GM21360 (cell line): ENCODE measurements around the gene METTL2B.
"Not testable (repeated sequence)": the region's sequence is repeated elsewhere in the genome, so short reads cannot be mapped to it uniquely, and the experiment has no call there.

Source experiments
- ATAC-seq: cut with Tn5 transposase; IDR thresholded peaks from one replicate; pipeline ENCODE4 v1.9.1; 2021; ENCODE audit warnings: mild to moderate bottlenecking, moderate library complexity; ENCODE audit not compliant: unreplicated experiment

The METTL2B gene

DNA sequence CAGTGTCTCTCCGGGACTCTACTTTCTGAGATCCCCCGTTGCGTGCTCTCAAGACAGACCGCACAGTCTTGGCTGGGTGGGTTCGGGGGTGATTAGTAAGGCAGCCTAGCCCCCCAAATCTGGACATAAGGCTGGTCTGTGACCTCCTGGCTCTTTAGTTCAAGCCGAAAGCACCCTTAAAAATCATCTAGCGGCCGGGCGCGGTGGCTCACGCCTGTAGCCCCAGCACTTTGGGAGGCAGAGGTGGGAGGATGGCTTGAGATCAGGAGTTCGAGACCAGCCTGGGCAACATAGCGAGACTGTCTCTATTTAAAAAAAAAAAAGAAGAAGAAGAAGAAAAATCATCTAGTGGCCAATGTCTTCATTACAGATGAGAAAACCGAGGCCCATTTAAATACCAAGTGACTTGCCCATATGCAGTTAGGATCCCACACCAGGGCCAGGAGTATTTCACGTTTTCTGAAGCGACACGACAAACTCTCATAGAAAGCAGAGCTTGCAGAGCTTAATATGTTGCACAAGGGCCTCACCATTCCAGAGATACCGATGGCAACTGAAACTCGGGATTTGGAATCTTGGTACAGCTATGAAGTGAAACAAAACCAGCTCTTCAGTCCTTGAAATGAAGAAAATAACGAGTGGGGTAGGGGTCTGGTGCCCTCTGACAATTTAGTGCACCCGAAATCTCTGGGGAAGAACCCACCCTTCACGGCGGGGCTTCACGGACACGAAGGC is 21.6 kb upstream of the METTL2B start:
- ATAC-seq, result no peak

DNA sequence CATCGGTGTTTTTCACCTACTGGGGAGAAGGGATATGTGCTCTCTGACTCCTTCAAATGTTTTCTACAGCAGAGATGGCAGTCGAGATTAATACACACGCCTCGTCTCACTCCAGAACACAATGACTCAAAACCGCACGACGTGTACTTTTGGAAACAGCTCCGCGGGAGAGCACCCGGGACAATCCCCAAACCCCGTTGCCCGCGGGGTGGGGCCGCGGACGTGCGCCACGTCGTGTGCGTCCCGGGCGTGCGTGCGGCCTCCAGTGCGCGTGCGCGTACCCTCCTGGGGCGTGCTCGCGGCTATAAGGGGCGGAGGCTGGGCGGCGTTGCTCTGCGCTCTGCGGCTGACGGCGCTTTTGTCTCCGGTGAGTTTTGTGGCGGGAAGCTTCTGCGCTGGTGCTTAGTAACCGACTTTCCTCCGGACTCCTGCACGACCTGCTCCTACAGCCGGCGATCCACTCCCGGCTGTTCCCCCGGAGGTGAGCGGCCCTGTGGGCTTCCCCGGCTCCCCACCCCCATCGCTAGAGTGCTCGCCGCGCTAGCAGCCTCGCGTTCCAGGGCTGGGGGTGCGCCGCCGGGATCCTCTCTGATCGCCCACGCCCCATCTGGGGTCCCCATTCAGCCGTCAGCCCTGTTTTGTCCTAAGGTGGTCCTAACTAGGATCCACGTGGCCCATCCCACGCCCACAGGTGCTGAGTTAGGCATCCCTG is 20.8 kb upstream of the METTL2B start, which contains the start of gene HILPDA:
Gene HILPDA, plus strand, starts transcription at position 336 of the 712 bp plus-strand sequence. CDS start 1,391 bp downstream, outside the sequence.
- peak; percentile 79 for ATAC-seq

DNA sequence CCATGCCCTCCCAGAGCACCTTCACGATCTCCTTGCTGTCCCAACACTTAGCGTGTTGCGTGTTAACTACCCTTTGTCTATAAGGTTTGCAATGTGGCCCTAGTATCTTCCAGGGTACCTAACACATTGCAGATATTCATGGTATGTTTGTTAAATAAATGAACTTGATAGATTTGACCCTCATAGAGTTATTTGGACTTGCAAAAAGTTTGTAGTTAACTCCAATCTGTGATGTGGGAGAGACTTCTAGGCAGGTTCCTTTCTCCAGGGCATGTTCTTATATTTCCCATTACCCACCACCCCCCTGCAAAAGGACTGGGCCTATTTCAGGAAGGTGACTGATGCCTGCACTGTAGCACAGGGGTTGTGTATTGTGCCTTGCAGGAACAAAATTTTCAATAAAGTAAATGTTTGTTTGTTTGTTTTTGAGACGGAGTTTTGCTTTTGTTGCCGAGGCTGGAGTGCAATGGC is 20.3 kb upstream of the METTL2B start:
- ATAC-seq, result no peak

DNA sequence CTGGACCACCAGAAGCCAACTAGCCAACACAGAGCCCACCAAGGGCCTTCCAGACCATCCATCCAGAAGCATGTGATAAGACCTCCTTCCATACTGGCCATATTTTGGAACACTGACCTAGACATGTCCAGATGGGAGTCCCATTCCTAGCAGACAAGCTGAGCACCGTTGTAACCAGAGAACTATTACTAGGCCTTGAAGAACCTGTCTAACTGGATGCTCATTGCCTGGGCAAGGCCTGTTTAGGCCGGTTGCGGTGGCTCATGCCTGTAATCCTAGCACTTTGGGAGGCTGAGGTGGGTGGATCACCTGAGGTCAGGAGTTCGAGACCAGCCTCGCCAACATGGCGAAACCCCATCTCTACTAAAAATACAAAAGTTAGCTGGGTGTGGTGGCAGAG is 19.2 kb upstream of the METTL2B start:
- not testable (repeated sequence) for ATAC-seq

DNA sequence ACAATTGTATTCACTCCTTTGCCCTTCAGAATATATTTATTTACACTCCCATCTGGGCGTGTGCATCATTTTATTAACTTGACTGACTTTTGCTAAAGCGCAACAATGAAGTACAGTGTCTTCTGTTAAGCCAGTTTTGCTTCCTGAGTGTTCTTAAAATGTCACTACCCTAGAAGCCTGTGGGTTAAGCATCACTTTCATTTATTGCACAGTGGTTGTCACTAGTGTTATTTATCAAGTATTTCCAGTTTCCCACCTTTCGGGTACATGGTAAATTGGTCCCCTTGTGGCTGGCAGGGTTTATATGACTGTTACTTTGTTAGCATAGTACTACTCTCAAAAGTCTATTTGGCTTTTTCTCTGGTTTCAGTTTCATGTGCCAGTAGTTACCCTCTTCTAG is 17.6 kb upstream of the METTL2B start:
- ATAC-seq, result peak; percentile 7

DNA sequence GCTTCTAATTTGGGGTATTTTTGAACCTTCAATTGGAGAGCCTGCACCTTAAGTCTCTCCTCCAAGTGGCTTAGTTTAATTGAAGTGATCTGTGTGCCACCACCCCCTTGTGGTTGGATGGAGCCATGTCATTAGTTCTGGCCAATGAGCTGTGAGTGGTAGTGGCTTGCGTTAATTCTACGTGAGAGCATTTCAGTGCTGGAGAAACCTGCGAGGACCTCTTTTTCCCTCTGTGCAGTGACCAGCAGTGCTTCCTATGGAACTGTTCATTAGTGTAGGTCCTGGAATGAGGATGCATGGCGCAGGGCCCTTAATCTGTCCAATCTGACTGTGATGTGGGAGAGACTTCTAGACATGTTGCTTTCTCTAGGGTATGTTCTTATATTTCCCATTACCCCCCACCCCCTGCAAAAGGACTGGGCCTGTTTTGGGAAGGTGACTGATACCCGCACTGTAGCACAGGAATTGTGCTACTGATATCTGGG is 17.1 kb upstream of the METTL2B start:
- peak; percentile 33 for ATAC-seq

DNA sequence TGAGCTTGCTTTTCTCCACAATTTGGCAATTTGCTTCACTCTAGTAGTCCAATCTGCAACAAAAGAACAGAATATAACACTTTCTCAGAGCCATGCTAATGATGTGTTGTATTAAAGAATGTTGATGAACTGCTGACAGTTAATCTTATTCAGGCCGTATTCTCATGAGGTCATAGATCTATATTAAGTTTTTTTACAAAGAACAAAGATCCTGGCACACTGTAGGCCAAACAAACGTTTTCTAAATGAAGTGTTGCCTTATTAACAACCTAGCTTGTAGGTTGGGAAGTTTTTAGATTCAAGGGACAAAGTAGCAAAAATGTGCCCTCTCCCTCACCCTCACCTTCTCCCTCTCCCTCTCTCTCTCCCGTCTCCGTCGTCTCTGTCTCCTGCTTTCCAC is 14.1 kb upstream of the METTL2B start:
- no peak for ATAC-seq

DNA sequence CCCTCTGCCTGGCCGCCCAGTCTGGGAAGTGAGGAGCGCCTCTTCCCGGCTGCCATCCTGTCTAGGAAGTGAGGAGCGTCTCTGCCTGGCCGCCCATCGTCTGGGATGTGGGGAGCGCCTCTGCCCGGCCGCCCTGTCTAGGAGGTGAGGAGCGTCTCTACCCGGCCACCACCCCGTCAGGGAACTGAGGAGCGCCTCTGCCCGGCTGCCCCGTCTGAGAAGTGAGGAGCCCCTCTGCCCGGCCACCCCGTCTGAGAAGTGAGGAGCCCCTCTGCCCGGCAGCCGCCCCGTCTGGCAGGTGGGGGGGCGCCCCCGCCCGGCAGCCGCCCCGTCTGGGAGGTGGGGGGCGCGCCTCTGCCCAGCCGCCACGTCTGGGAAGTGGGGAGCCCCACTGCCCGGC is 13.2 kb upstream of the METTL2B start:
- ATAC-seq, result not testable (repeated sequence)

DNA sequence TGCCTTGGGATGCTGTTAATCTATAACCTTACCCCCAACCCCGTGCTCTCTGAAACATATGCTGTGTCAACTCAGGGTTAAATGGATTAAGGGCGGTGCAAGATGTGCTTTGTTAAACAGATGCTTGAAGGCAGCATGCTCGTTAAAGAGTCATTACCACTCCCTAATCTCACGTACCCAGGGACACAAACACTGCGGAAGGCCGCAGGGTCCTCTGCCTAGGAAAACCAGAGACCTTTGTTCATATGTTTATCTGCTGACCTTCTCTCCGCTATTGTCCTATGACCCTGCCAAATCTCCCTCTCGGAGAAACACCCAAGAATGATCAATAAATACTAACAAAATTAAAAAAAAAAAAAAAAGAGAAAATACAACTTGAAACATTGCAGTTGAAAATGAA is 12.6 kb upstream of the METTL2B start:
- ATAC-seq, result not testable (repeated sequence)

DNA sequence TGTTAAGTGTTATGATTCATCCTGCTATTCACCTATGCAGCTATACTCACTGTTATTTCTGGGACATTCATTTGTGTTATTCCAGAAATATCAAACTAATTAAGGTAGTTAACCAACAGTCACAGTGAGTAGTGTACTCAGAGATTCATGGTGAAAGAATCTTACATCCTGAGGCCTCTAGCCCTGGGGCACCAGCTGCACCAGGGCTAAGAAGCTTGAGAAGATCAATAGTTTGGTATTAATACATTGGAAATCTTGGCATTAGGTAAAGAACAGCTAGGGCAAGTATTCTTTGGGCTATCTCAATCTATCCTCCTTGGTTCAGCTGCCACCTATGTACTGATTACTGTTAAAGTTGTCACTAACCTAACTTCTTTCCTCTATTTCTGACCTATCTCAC is 9.7 kb upstream of the METTL2B start:
- ATAC-seq, result not testable (repeated sequence)

DNA sequence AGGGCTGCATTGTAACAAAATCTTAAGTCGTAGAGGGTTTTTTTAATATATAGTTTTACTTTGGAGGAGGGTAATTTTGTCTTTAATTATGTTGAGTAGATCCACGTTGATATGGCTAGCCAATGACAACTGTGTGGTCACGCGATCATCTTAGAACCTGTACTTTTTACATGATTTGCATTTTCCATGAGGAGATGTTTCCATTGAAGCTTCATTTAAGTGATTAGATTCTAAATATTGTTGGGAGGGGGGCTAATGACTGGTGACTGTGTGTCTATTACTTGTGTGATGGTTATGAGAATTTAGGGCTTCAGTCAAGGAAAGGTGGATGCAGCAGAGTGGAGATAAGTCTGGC is 765 bp downstream of the METTL2B start:
- not testable (repeated sequence) for ATAC-seq

DNA sequence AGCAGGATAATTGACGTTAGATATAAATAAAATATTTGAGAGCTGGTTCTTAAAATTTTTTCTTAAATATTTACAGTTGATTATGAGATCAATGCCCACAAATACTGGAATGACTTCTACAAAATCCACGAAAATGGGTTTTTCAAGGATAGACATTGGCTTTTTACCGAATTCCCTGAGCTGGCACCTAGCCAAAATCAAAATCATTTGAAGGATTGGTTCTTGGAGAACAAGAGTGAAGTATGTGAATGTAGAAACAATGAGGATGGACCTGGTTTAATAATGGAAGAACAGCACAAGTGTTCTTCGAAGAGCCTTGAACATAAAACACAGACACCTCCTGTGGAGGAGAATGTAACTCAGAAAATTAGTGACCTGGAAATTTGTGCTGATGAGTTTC is 2.5 kb downstream of the METTL2B start:
- not testable (repeated sequence) for ATAC-seq

DNA sequence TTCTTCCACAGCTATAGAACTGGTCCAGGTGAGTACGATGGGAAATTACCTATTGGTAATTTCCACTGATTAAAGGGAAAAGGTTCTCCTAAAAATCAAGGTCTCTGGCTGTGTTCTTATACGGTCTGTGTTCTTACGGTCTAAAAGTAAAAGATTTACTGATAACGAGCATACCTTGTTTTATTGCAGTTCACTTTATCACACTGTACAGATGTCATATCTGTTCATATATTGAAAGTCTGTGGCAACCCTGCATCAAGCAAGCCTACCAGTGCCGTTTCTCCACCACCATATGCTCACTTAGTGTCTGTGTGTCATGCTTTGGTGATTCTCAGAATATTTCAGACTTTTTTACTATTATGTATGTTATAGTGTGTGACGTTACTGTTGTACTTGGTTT is 11.6 kb downstream of the METTL2B start:
- ATAC-seq, result not testable (repeated sequence)

DNA sequence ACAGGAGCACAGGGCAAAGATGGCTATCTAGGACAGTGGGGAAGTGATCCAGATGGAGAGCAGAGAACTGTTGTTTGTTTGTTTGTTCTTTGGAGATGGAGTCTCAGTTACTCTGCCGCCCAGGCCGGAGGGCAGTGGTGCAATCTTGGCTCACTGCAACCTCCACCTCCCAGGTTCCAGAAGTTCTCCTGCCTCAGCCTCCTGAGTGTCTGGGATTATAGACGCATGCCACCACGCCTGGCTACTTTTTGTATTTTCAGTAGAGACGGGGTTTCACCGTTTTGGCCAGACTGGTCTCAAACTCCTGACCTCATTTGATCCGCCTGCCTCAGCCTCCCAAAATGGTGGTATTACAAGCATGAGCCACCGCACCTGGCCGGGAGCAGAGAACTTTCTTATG is 20.9 kb downstream of the METTL2B start:
- ATAC-seq, result no peak

DNA sequence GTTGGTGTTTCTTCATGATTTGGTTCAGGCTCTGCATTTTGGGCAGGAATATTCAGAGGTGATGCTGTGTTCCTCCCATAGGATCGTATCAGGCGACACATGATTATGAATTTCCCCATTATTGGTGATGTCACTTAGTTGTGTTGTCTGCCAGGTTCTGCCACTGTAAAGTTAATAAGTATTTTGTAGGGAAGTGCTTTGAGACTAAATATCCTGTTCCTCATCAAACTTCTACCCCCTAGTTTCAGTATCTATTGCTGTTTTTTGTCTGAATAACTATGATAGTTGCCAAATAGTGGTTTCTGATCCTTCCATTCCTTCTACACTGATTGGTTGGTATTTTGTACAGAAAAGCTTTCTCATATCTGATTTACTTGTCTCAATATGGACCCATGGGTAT is 28.9 kb downstream of the METTL2B start:
- ATAC-seq, result not testable (repeated sequence)

DNA sequence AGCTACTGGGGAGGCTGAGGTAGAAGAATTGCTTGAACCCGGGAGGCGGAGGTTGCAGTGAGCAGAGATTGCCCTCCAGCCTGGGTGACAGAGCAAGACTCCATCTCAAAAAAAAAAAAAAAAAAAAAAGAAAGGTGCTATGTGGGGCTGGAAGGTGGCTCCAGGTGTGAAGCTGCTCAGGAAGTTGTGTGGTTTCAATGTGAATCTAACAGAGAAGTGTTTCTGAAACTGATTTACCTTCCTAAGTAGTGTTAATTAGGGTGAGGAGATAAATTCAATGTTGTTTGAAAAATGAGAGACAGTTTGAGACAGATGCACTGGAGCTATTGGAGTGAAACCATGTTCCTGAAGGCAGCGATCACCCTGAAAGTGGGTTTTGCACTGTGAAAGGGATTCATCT is 30.3 kb downstream of the METTL2B start:
- ATAC-seq, result peak; percentile 35

DNA sequence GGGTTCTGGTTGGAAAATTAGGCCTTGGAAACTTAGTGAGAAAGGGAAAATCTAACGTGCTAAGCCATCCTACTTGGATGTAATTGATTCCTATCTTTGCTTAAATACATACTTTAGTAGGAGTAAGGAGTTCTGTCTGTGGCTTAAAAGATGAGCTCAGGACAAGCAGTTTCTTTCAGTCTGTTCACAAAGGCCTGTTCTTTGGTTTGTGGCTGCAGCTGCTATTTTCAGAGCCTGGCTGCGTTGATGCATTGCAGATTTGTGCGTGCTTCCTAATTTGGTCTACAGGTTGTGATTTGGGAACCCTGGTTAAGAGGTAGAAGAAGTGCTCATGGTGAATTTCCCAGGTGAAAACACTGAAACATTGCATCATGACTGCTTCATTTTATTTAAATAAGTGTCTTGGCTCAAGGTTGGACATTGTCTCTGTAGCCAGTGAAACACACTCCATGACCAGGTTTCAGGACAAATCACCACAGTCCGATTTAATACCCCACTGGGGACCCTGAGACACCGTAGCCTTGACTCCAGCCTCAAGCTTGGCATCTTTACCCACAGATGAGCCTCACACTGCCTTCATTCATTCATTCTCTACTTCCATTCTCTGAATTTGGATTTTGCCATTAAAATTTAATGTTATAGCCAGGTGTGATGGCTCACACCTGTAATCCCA is 30.9 kb downstream of the METTL2B start:
- peak; percentile 52 for ATAC-seq

DNA sequence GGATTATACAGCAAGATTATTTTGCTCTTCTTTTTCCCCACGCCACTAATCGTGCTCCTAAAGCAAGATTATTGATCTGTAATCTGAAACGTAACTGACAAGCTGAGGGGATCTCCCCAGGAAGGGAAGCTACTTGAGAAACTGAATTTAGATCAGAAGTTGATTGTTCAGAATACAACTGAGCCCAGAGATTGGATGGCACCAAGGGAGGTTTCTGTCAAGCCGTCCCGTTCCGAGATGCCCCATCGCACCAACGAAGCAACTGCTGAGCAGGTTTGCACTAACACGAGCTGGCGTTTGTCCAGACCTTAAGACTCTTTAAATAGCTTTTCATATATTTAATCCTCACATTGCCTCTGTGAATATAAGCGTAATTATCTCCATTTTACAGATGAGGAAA is 35.1 kb downstream of the METTL2B start:
- ATAC-seq, result not testable (repeated sequence)

DNA sequence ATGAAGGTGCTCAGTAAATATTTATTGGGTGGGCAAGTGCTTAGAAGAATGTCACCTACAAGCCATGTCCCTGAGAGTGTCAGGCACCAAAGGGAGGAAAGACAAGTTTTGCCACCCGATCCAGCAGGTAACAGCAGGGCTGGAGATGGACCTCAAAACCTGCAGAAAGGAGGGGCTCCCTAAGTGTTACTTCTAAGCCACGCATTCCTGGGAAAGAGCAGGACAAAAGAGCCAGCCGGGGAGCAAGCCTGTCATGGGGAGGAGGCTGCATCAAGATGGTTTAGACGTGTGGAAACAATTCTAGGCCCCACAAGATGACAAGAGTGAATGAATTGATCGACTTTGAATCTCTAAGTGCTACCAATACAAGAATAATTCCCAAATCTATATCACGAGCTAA is 38.7 kb downstream of the METTL2B start:
- ATAC-seq, result not testable (repeated sequence)

DNA sequence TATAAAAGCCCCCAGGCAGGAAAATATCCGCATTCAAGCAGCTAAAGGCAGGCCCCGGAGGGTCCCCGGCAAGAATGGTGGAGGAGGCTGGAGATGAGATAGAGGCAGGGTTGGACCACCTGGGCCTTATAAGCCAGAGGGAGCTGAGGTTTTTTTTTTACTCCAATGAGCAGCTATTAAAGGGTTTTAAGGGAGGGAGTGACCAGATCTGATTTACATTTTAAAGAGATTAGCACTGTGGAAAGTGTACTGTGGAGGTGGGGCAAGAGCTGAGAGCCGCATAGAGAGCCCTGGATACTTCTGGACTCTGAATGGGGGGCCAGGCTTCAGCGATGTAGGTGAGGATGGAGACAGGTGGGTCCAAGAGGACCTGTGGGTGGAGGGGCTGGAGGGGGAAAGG is 40.5 kb downstream of the METTL2B start:
- ATAC-seq, result not testable (repeated sequence)

DNA sequence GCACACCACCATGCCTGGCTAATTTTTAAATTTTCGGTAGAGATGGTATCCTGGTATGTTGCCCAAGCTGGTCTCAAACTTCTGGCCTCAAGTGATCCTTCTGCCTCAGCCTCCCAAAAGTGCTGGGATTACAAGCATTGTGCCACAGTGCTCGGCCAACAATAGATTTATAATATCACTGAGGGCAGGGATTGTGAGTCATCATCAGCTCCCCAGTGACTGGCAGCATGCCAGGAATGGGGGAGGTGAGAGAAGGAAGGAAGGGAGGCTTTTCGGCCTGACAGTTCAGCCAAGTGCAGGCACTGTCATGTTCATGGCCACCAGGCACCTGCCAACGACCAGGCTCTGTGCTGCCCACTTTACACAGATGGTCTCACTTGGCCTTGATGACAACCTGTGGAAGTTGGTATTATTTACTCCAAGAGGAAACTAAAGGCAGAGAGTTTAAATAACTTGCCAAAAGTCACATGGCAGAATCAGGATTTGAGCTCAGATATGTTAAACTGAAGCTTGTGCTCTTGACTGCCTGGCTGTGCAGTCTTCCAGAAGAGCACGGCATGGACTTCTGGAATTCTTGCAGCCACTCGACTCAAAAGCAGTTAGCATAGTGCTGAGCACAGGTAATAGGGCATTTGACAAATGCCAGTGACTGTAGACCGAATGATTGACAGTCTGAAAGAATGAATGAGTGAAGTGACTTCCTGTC is 46.8 kb downstream of the METTL2B start:
- not testable (repeated sequence) for ATAC-seq
